Heart left ventricle (tissue), 16 donors: ENCODE data around the gene MORF4L2. TPM values are rescaled to one million over a fixed set of nuclear protein-coding genes. Genes with fewer than 3 reads are reported as not detected.

ENCODE experiments used
- ATAC-seq, 4 donors: fragments of 200-7000 bp; cut with Tn5 transposase; one replicate each; pipeline ENCODE4 v1.9.1; 2020 to 2022; ENCODE audit warnings: moderate library complexity in 4 of 4, mild to moderate bottlenecking in 3 of 4, moderate number of reproducible peaks in 1 of 4
- DNase-seq, 5 donors: peaks; one replicate each; pipeline ENCODE4 v3.0.0-alpha.2; 2020
- H3K27ac ChIP-seq, 12 donors: fragments of 200-600 bp; sonication (generic) in 4 of 12; one replicate each; pipeline versions ENCODE4 v1.5.0 to v1.8.0; 2016 to 2022; ENCODE audit warnings: mild to moderate bottlenecking in 2 of 12
- H3K27me3 ChIP-seq, 9 donors: fragments of 200-600 bp; sonication (generic) in 2 of 9; one replicate each; pipeline versions ENCODE4 v1.5.1 to v1.8.0; 2016 to 2022; ENCODE audit warnings: mild to moderate bottlenecking in 3 of 9
- H3K36me3 ChIP-seq, 9 donors: fragments of 200-600 bp; sonication (generic) in 2 of 9; one replicate each; pipeline versions ENCODE4 v1.5.0 to v1.8.0; 2018 to 2022; ENCODE audit warnings: mild to moderate bottlenecking in 2 of 9
- H3K4me1 ChIP-seq, 12 donors: fragments of 200-600 bp; sonication (generic) in 4 of 12; one replicate each; pipeline versions ENCODE4 v1.5.0 to v1.8.0; 2016 to 2022; ENCODE audit warnings: mild to moderate bottlenecking in 3 of 12
- H3K4me3 ChIP-seq, 12 donors: fragments of 200-600 bp; sonication (generic) in 4 of 12; one replicate each; pipeline versions ENCODE4 v1.5.0 to v1.8.0; 2017 to 2022; ENCODE audit warnings: mild to moderate bottlenecking in 9 of 12, moderate library complexity in 4 of 12
- H3K9me3 ChIP-seq, 12 donors: fragments of 200-600 bp; sonication (generic) in 4 of 12; one replicate each; pipeline versions ENCODE4 v1.5.0 to v1.8.0; 2016 to 2022; ENCODE audit warnings: mild to moderate bottlenecking in 1 of 12
- POLR2A ChIP-seq, 2 donors: fragments of 450-650 bp; IDR thresholded peaks; one replicate each; pipeline ENCODE4 v1.6.1; 2017; ENCODE audit warnings: antibody characterized with exemption in 2 of 2, mild to moderate bottlenecking in 2 of 2, moderate library complexity in 2 of 2
- WGBS, 4 donors: extraction: QIAGEN DNeasy Blood & Tissue Kit in 2 of 4; methylation state at CpG; one replicate each; pipeline versions ENCODE4 v1.1.5 to v1.1.7; 2013 to 2018; 5-methylcytosine and 5-hydroxymethylcytosine counted together
- intact Hi-C, 10 donors: fragments of 100-400 bp; cut with DNase I; formaldehyde crosslinking; loops; one replicate each; pipeline versions ENCODE4 v1.11.1 to v1.14.2; 2022
- long read RNA-seq, 3 donors: library from polyadenylated mRNA; unstranded; transcript quantifications; one replicate each; pipeline ENCODE4 v2.0.0, GENCODE V29; 2020 to 2021
- polyA plus RNA-seq, 2 donors: library from polyadenylated mRNA; stranded (reverse); fragments of 200-250 nt; gene quantifications; one replicate each; pipeline ENCODE4 v1.2.3, GENCODE V29; 2013
- total RNA-seq, 9 donors: library from RNA; depleted of rRNA in 2 of 9; stranded (reverse); fragments of >200 nt in 2 of 9; fragmentation: NEBNext Ultra II Directional in 3 of 9; extraction: Animal tissue kit (Norgen Biotek cat#: 25700) in 3 of 9; gene quantifications; one replicate each; pipeline versions ENCODE4 v1.1.0 to v1.2.4, GENCODE V29; 2016 to 2023
- TF ChIP-seq, protein P1 (sequence below), 12 donors: fragments of 200-600 bp; sonication (generic) in 4 of 12; IDR thresholded peaks; one replicate each; pipeline versions ENCODE4 v1.5.0 to v1.8.0; 2018 to 2022; ENCODE audit warnings: antibody characterized with exemption in 12 of 12, mild to moderate bottlenecking in 5 of 12
- donor health status: ischemic (EF 13 %, LVEDD 7.1; RV severe dilation, severe dysfunction).
- donor health status: healthy with polysubstance abuse.
- donor health status: DM: no; HTN: yes; CAD: no.
- donor health status: DM: no; HTN: no; CAD: no.
- donor health status: ischemic (EF 25% LVEDD 6.9; RV normal size, moderate dysfunction).
- donor health status: ischemic (EF 25% LVEDD 5.7; RV mildly dilated, moderate dysfunction).
- donor health status: healthy.
- donor health status: DM: yes; HTN: yes; CAD: no.
- donor health status: ischemic (EF 35%, LVEDD 5.7; RV mildly dilated, moderate dysfunction).
- donor health status: nonischemic (EF 11% LVEDD 7.7; RV severe dilation, severe dysfunction).
- donor health status: DM: yes; HTN: yes; CAD: no.
- donor health status: PGD.
- donor health status: ischemic (EF 29% LVEDD 5.4; RV normal size, mild dysfunction).
- donor health status: nonischemic (EF 23%, LVEDD 6.1; RV moderate dilation, normal function).

The MORF4L2 gene
- total RNA-seq, result 100 to 1,000 TPM; 148 to 238 (median 189) TPM
- 100 to 1,000 TPM; 102 to 511 TPM for polyA plus RNA-seq
- long read RNA-seq, donor 1, transcript MORF4L2-215 (4 exons, 451 nt), result major isoform, 21 of 63 reads
- long read RNA-seq, donor 1, transcript MORF4L2-203 (4 exons, 1,983 nt), result minor isoform, 6 of 63 reads
- long read RNA-seq, donor 1, transcript MORF4L2-201 (4 exons, 1,824 nt), result minor isoform, 7 of 63 reads
- long read RNA-seq, donor 1, transcript MORF4L2-214 (3 exons, 582 nt), result minor isoform, 5 of 63 reads
- long read RNA-seq, donor 1, partial matches to known transcripts, result 4 of 63 reads
- long read RNA-seq, donor 1, other reads (novel, unspliced or antisense), result 12 of 63 reads
- long read RNA-seq, donor 2, transcript MORF4L2-215 (4 exons, 451 nt), result major isoform, 63 of 223 reads
- long read RNA-seq, donor 2, transcript MORF4L2-214 (3 exons, 582 nt), result minor isoform, 25 of 223 reads
- long read RNA-seq, donor 2, transcript MORF4L2-203 (4 exons, 1,983 nt), result minor isoform, 28 of 223 reads
- long read RNA-seq, donor 2, transcript MORF4L2-201 (4 exons, 1,824 nt), result minor isoform, 35 of 223 reads
- long read RNA-seq, donor 2, partial matches to known transcripts, result 4 of 223 reads
- long read RNA-seq, donor 2, other reads (novel, unspliced or antisense), result 31 of 223 reads
- long read RNA-seq, donor 3, transcript MORF4L2-203 (4 exons, 1,983 nt), result minor isoform, 11 of 61 reads
- long read RNA-seq, donor 3, transcript MORF4L2-201 (4 exons, 1,824 nt), result minor isoform, 10 of 61 reads
- long read RNA-seq, donor 3, transcript MORF4L2-215 (4 exons, 451 nt), result major isoform, 15 of 61 reads
- long read RNA-seq, donor 3, partial matches to known transcripts, result 1 of 61 reads
- long read RNA-seq, donor 3, other reads (novel, unspliced or antisense), result 13 of 61 reads

GRCh38 chrX:103686199-103687072 is at the start of gene MORF4L2:
Gene MORF4L2, minus strand, starts transcription at chrX:103686699. Its CDS starts 9,672 bp downstream, at chrX:103677027.
- Histone ChIP-seq H3K36me3 (peaks cover 0 to 37% (median 18%) of the 10 kb centered on the region in 9 donors), H3K9me3 (no peaks in the 10 kb centered on the region), H3K27ac (peak within 1 kb of the TSS; percentile 92 to 99 (median 97)), H3K27me3 (peaks cover 0 to 6% (median 0%) of the 10 kb centered on the region in 9 donors), H3K4me3 (peak within 1 kb of the TSS; percentile 30 to 96 (median 68)), H3K4me1 (peaks cover 0 to 36% (median 3%) of the 10 kb centered on the region in 12 donors)
- TF ChIP-seq, protein P1, sequence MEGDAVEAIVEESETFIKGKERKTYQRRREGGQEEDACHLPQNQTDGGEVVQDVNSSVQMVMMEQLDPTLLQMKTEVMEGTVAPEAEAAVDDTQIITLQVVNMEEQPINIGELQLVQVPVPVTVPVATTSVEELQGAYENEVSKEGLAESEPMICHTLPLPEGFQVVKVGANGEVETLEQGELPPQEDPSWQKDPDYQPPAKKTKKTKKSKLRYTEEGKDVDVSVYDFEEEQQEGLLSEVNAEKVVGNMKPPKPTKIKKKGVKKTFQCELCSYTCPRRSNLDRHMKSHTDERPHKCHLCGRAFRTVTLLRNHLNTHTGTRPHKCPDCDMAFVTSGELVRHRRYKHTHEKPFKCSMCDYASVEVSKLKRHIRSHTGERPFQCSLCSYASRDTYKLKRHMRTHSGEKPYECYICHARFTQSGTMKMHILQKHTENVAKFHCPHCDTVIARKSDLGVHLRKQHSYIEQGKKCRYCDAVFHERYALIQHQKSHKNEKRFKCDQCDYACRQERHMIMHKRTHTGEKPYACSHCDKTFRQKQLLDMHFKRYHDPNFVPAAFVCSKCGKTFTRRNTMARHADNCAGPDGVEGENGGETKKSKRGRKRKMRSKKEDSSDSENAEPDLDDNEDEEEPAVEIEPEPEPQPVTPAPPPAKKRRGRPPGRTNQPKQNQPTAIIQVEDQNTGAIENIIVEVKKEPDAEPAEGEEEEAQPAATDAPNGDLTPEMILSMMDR (IDR thresholded peaks at IDR 0.05), result no peak
- peak; percentile 65 to 78 for TF ChIP-seq POLR2A (IDR thresholded peaks at IDR 0.05)
- intact Hi-C loops, result loop anchor here in 6 of 10 donors (2.0 to 10.0 kb wide), 10 partner anchors 52 to 478 kb away; partner anchors contain the start of genes TCEAL1 (in 3 of the 6), FAM199X (in 2 of the 6), TCEAL4 (in 2 of the 6) and SLC25A53 (in 1 of the 6)
- WGBS, 4 donors, result 0 to 29% (median 12%) methylated on average over 36 to 37 of the region's 37 CpGs
- ATAC-seq (peak; percentile 91 to 95 (median 94)), DNase-seq (peak; percentile 89 to 94 (median 91))

- Histone ChIP-seq H3K4me1 (peaks cover 0 to 17% (median 1%) of the 10 kb centered on the region in 12 donors), H3K9me3 (no peaks in the 10 kb centered on the region), H3K27ac (no peak overlapping the region), H3K4me3 (no peak overlapping the region), H3K27me3 (peaks cover 0 to 11% (median 0%) of the 10 kb centered on the region in 9 donors), H3K36me3 (no peaks in the 10 kb centered on the region)
- TF ChIP-seq, protein P1 (IDR thresholded peaks at IDR 0.05), result no peak
- no peak for TF ChIP-seq POLR2A (IDR thresholded peaks at IDR 0.05)
- intact Hi-C loops, result no loop called here
- no peak for DNase-seq
- no peak for ATAC-seq
- WGBS, 4 donors, result 53 to 67% (median 57%) methylated on average over 4 of the region's 4 CpGs
Observed at GRCh38 chrX:103734125-103734760, 47.7 kb upstream of the MORF4L2 start.

- no peak for TF ChIP-seq POLR2A (IDR thresholded peaks at IDR 0.05)
- TF ChIP-seq, protein P1 (IDR thresholded peaks at IDR 0.05), result no peak
- H3K27ac ChIP-seq, result no peak overlapping the region
- H3K36me3 ChIP-seq, result no peaks in the 10 kb centered on the region
- H3K4me3 ChIP-seq, result no peak overlapping the region
- ATAC-seq, result no peak
- no peak for DNase-seq
- H3K4me1 ChIP-seq, result peaks cover 0 to 17% (median 1%) of the 10 kb centered on the region in 12 donors
- no peaks in the 10 kb centered on the region for H3K9me3 ChIP-seq
- intact Hi-C loops, result no loop called here
- peaks cover 0 to 11% (median 0%) of the 10 kb centered on the region in 9 donors for H3K27me3 ChIP-seq
- 90 to 100% (median 96%) methylated on average over 1 of the region's 1 CpG for WGBS, 4 donors
Observed at GRCh38 chrX:103733017-103733416, 46.5 kb upstream of the MORF4L2 start.
